Stimulated activated CD4-positive, alpha-beta T cell treated with anti-CD3 and anti-CD28 coated beads, Interleukin-15, amount 100 ng/mL, for 48 hours (primary cell): ENCODE data around the gene CD164L2.

ENCODE experiments used
- DNase-seq, 2 donors: peaks; one replicate each; pipeline ENCODE4 v3.0.0-alpha.2; 2020; ENCODE audit warnings: low read depth in 2 of 2

The CD164L2 gene

GRCh38 chr1:27405074-27405473 is 21.9 kb upstream of the CD164L2 start:
- no peak for DNase-seq

GRCh38 chr1:27403931-27404330 is 20.8 kb upstream of the CD164L2 start:
- DNase-seq = no peak

DNA sequence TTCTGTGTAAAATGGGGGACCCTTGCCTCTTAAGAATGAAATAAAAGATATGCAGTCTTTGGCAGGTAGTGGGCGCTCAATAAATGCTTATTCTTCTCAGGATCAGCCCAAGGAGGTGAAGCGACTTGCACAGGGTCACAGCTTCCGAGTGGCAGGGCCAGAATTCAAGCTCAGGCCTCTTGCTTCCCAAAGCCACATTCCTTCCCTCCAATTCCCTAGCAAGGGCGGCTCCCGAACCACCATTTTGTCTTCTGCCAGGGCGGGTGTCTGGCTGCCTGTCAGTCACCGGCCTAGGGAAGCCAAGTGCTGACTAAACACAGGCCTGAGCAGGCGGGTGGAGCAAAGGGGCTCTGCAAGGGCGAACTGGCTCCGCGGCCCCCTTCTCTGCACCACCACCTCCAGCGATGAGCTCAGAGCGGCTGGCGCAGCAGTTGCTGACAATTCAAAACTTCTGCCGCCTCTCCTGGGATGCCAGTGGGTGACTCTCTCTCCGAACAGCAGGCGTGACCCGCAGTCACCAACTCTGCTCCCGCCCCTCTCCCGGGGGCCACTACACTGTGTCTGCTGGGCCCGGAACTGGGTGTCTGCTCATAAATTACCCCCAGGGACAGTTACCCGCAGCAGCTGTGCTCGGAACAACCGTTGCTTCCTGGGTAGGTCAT is 20.1 kb upstream of the CD164L2 start:
- no peak for DNase-seq

GRCh38 chr1:27402349-27402754 is 19.2 kb upstream of the CD164L2 start:
- DNase-seq = no peak

DNA sequence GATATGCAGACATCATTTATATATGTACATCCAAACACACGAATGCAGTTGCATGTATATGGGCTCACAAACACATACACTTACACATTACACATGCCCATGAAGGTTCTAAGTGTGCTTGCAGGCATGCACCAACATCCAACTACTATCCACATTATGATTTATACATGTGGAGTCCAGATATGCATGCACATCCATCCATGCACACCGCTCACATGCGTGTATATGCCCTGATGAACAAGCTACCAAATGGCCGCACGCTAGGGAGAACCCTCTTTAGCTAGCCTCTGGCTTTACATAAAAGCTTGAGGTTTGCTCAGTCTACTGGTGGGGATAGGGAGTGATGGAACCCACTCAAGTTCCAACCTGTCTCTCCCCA is 17.8 kb upstream of the CD164L2 start:
- no peak for DNase-seq

GRCh38 chr1:27400082-27400962 is 17.2 kb upstream of the CD164L2 start:
- no peak for DNase-seq

DNA sequence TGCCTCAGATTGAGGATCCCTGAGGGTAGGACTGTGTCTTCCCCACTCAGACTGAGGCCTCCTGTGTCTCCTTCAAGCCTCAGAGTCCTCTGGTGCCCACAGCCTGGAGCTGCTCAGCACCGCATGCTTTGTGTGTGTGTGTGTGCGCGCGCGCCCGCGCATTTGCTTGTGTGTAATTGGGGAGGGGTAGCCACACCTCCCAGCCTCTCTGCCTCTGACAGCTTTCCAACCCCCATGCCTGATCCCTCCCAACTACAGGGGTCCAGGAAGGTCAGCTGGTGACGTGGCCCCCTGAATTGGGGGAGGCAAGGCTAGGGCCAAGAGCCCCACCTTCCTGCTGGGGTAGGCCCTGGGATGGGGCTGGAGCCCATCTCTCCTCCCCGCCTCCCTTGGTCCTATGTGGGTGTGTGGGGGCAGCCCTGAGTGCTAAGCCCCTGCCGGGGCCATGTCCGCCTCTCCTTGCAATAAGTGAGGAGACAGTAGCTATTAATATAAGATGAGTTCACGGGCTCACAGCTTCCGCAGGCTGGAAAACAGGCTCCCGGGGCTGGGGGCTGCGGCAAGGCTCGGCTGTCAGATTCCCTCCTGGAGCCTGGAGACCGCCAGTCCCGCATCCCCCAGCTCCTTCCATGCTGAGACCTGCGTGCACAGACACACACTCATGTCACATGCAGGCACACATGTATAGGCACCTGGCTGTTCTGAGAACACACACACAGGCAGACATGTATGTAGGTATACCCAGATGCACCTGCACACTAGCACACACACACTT is 16.3 kb upstream of the CD164L2 start:
- DNase-seq = no peak

DNA sequence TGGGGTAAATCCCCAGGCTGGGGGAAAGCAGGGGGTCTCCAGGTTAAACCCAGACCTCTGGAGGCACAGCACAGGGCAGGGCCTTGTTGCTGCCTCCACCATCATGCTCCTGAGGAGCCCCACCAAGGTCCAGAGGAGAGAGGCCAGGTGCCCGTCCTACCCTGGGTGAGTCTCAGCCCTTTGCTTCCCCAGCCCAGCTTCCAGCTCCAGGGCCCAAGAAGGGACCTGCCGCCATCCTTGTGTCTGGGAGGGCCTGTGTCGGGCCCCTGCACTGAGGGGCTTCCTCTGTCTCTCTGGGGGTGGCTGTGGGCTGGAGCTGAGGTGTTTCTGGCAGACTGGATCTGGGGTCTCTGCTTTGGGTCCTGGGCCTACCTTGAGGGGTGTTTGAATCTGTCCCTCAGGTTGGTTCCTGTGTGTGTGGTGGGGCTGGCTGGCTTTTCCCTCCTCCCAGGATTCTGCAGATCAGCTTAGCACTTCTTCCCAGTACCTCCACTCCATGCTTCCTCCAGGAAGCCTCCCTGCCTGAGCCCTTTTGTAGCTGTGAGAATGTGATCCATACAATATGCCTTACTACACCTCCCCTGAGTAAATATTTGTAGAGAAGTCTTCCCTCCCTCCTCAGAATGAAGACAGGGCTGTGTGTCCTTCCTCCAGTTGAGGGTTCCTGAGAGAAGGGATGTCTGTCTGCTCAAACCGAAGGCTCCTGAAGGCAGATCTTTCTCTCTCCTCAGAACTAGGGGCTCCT is 15.4 kb upstream of the CD164L2 start:
- no peak for DNase-seq

- DNase-seq = no peak
Measured at GRCh38 chr1:27397749-27398148, 14.6 kb upstream of the CD164L2 start.

GRCh38 chr1:27397110-27397509 is 14.0 kb upstream of the CD164L2 start:
- no peak for DNase-seq

- DNase-seq = peak; percentile 61 to 62
Measured at GRCh38 chr1:27395441-27396195, 12.5 kb upstream of the CD164L2 start.

- no peak for DNase-seq
Measured at GRCh38 chr1:27394925-27395324, 11.8 kb upstream of the CD164L2 start.

DNA sequence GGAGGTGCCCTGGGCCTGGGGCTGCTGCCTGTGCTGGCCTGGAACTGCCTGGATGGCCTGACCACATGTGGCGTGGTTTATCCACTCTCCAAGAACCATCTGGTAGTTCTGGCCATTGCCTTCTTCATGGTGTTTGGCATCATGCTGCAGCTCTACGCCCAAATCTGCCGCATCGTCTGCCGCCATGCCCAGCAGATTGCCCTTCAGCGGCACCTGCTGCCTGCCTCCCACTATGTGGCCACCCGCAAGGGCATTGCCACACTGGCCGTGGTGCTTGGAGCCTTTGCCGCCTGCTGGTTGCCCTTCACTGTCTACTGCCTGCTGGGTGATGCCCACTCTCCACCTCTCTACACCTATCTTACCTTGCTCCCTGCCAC is 11.1 kb upstream of the CD164L2 start:
- no peak for DNase-seq

DNA sequence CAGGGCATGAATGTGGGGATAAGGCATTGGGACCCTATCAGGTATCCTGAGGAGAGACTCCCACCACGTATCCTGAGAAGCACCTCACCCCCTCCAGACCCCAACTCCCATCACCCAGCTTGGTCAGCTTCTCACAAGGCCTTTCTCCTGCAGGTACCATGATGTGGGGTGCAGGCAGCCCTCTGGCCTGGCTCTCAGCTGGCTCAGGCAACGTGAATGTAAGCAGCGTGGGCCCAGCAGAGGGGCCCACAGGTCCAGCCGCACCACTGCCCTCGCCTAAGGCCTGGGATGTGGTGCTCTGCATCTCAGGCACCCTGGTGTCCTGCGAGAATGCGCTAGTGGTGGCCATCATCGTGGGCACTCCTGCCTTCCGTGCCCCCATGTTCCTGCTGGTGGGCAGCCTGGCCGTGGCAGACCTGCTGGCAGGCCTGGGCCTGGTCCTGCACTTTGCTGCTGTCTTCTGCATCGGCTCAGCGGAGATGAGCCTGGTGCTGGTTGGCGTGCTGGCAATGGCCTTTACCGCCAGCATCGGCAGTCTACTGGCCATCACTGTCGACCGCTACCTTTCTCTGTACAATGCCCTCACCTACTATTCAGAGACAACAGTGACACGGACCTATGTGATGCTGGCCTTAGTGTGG is 10.6 kb upstream of the CD164L2 start:
- no peak for DNase-seq

DNA sequence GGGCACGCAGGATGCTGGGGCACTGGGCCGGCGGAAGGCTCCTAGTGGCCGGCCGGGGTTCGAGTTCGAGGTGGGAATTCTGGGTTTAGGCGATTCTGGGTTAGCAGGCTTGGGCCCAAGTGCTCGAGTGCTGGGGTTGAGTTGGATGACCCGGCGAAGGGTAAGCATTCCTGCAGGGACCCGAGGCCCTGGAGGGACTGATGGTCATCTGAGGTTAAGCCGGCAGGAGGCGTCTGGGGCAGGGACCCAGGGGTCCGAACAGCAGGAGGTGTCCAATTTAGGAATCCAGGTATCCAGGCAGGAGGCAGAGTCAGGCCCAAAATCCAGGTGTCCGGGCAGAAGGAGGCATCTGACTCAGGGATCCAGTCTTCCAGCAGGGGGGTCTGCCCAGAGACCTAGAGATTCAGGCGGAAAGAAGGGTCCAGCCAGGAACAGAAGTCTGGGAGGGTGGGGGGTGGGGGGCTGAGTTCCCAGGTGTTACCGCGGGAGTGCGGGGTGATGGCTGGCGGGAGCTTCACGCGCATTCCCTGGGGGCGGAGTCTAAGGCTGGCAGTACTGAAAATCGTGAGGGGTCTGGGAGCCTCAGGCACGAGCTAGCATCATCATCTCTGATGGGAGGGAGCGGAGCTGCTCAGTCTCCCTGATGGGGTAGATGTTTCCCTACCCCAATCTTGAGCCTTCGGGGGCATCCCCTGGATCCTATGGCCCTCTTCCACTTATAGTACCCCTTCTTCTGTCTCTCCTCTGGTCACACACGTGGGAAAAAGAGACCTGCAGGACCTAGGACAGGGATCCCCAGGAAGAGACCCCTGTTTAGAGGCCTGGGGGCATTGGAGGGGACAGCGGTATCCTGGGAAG is 9.9 kb upstream of the CD164L2 start:
- DNase-seq = no peak

- DNase-seq = peak; percentile 90 to 94
Measured at GRCh38 chr1:27392096-27392777, 9.1 kb upstream of the CD164L2 start, which contains the start of gene GPR3. Gene GPR3 (plus strand): TSS chr1:27392622. CDS start chr1:27393799, 1,177 bp downstream.

- peak in 1 of 2 donors; percentile 19 for DNase-seq
Measured at GRCh38 chr1:27391511-27392095, 8.5 kb upstream of the CD164L2 start.

DNA sequence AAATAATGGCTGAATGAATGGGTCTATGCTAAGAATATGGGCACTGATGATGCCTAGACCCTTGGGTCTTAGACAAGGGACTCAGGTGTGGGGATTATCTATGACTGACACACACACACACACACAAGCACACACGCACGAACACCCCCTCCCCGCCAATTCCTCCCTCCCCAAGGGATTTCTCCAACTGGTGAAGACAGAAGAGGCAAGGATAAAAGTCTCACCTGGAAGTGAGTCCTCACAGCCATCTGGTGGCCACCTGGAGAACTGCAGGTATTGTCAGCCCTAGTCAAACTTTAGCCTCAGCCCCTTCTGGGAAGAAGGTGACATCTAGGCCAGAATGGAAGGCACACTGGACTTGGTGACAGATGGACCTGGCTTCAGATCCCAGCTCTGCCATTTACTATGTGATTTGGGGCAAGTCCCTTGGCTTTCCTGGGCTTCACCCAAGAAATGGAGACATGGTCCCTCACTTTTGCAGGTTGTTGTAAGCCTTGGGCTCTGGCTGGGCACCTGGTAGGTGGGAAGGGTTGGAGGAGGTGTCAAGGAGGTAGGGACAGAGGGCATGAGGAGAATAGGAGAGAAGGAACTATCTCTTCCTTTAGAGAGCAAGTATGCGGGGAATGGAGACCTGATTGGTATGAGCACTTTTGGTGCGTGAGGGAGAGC is 5.3 kb upstream of the CD164L2 start:
- peak; percentile 41 to 69 for DNase-seq
